ENCODE data around the gene SPPL3.

DNA sequence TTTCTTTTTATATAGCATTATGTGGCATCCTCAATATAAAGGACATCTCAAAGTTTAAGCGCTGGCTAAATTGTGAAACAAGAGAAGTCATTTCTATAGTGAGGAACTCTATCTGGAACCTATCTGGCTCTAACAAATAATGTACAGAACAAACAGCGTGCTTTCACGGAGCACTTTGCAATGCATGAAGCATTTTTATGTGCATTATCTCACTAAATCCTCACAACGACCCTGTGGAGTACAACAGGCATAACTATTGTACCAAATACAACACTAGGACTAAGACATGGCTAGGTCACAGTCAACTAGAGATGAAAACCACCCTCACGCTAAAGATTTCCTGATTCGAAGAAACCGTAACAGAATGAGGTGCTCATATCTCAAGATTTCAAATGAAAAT is 8.6 kb downstream of the SPPL3 start:
- TF ChIP-seq POLR2A (IDR thresholded peaks at IDR 0.05) = no peak
- TF ChIP-seq EP300 (IDR thresholded peaks at IDR 0.05) = no peak
- TF ChIP-seq, protein P1, sequence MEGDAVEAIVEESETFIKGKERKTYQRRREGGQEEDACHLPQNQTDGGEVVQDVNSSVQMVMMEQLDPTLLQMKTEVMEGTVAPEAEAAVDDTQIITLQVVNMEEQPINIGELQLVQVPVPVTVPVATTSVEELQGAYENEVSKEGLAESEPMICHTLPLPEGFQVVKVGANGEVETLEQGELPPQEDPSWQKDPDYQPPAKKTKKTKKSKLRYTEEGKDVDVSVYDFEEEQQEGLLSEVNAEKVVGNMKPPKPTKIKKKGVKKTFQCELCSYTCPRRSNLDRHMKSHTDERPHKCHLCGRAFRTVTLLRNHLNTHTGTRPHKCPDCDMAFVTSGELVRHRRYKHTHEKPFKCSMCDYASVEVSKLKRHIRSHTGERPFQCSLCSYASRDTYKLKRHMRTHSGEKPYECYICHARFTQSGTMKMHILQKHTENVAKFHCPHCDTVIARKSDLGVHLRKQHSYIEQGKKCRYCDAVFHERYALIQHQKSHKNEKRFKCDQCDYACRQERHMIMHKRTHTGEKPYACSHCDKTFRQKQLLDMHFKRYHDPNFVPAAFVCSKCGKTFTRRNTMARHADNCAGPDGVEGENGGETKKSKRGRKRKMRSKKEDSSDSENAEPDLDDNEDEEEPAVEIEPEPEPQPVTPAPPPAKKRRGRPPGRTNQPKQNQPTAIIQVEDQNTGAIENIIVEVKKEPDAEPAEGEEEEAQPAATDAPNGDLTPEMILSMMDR (IDR thresholded peaks at IDR 0.05) = no peak

All from stomach (tissue), 4 donors.